GM18507 (cell line): ENCODE data around the gene BSG.

Experiments
- DNase-seq: peaks from one replicate; pipeline ENCODE4 v3.0.0; 2011; ENCODE audit warnings: low read depth; ENCODE audit not compliant: insufficient read length; ENCODE audit errors: extremely low spot score
- FAIRE-seq: peaks from 2 replicates; lab custom pipeline; 2011; peaks lifted over from hg19 to GRCh38; lab: Jason Lieb, UNC

BSG gene

GRCh38 chr19:570251-570686 lies 2.1 kb upstream of the BSG start:
- FAIRE-seq (no peak), DNase-seq (no peak)

- no peak for DNase-seq
Measured at GRCh38 chr19:570937-571565, 1.3 kb upstream of the BSG start.

GRCh38 chr19:571566-571974 lies 826 bp upstream of the BSG start:
- FAIRE-seq = peak; percentile 76
- DNase-seq = no peak

More at GRCh38 chr19:570937-571565, 1.3 kb upstream of the BSG start:
- peak; percentile 56 for FAIRE-seq

- DNase-seq (no peak), FAIRE-seq (peak; percentile 15)
Measured at GRCh38 chr19:572743-573518, 535 bp downstream of the BSG start.

- FAIRE-seq (peak; percentile 48), DNase-seq (no peak)
Measured at GRCh38 chr19:573519-573825, 1.1 kb downstream of the BSG start.

- FAIRE-seq (peak; percentile 93), DNase-seq (no peak)
Measured at GRCh38 chr19:574658-575526, 2.5 kb downstream of the BSG start.

- FAIRE-seq (no peak), DNase-seq (no peak)
Measured at GRCh38 chr19:575527-576506, 3.4 kb downstream of the BSG start.

GRCh38 chr19:576768-577438 lies 4.5 kb downstream of the BSG start:
- FAIRE-seq (no peak), DNase-seq (no peak)

- FAIRE-seq (no peak), DNase-seq (no peak)
Measured at GRCh38 chr19:577439-578392, 5.3 kb downstream of the BSG start.

GRCh38 chr19:579111-579841 lies 6.9 kb downstream of the BSG start:
- no peak for FAIRE-seq
- no peak for DNase-seq

- FAIRE-seq = no peak
- no peak for DNase-seq
Measured at GRCh38 chr19:579842-580155, 7.4 kb downstream of the BSG start.

- FAIRE-seq (no peak), DNase-seq (no peak)
Measured at GRCh38 chr19:580274-580835, 8.0 kb downstream of the BSG start.

GRCh38 chr19:581399-582111 lies 9.2 kb downstream of the BSG start:
- no peak for FAIRE-seq
- no peak for DNase-seq

GRCh38 chr19:582497-583197 lies 10.3 kb downstream of the BSG start:
- no peak for DNase-seq
- FAIRE-seq = no peak

GRCh38 chr19:583198-583967 lies 11.0 kb downstream of the BSG start:
- FAIRE-seq = no peak

More at GRCh38 chr19:583198-583967, 11.0 kb downstream of the BSG start:
- no peak for DNase-seq
